BLaER1 treated with 17β-estradiol and CSF1 and Interleukin-3, amounts not matched to agents 10 nM and 100 nM (cell line): ENCODE results near the gene PSMG2.

Experiments
- H3K27ac ChIP-seq, 11 experiments: shearing (Covaris generic); formaldehyde crosslinking; 2 replicates each; pipeline ENCODE4 v1.8.1; 2022
- H3K27me3 ChIP-seq, 11 experiments: shearing (Covaris generic); formaldehyde crosslinking; 2 replicates each; pipeline ENCODE4 v1.8.1; 2022
- H3K36me3 ChIP-seq, 11 experiments: shearing (Covaris generic); formaldehyde crosslinking; 2 replicates each; pipeline ENCODE4 v1.8.1; 2022
- H3K4me1 ChIP-seq, 10 experiments: shearing (Covaris generic); formaldehyde crosslinking; 2 replicates each; pipeline ENCODE4 v1.8.1; 2022
- H3K4me2 ChIP-seq, 11 experiments: shearing (Covaris generic); formaldehyde crosslinking; 2 replicates each; pipeline ENCODE4 v1.8.1; 2022
- H3K4me3 ChIP-seq, 10 experiments: shearing (Covaris generic); formaldehyde crosslinking; 2 replicates each; pipeline ENCODE4 v1.8.1; 2022
- H3K9ac ChIP-seq, 11 experiments: shearing (Covaris generic); formaldehyde crosslinking; 2 replicates each; pipeline ENCODE4 v1.8.1; 2022
- H3K9me3 ChIP-seq, 11 experiments: shearing (Covaris generic); formaldehyde crosslinking; replicated peaks in 1 of 11; 2 replicates each; pipeline ENCODE4 v1.8.1; 2022
- H4K20me1 ChIP-seq, 11 experiments: shearing (Covaris generic); formaldehyde crosslinking; 2 replicates each; pipeline ENCODE4 v1.8.1; 2022
- Cebpa-rat ChIP-seq, 11 experiments: shearing (Covaris generic); IDR thresholded peaks; 2 replicates each; pipeline ENCODE4 v1.8.1; 2022

The PSMG2 gene

GRCh38 chr18:12668041-12668440, 34.8 kb upstream of the PSMG2 start:
- Histone ChIP-seq H3K4me1 (peaks cover 0 to 5% (median 0%) of the 10 kb centered on the region in 10 experiments; a peak in 2 of 20 replicates), H3K36me3 (peaks cover 13 to 51% (median 30%) of the 10 kb centered on the region in 11 experiments; a peak in 21 of 22 replicates), H3K4me3 (no peak overlapping the region), H4K20me1 (no peaks in the 10 kb centered on the region; a peak in 1 of 22 replicates), H3K27me3 (no peaks in the 10 kb centered on the region), H3K9ac (no peak overlapping the region), H3K4me2 (no peak overlapping the region), H3K9me3 (no peaks in the 10 kb centered on the region), H3K27ac (no peak overlapping the region)
- TF ChIP-seq Cebpa-rat (IDR thresholded peaks at IDR 0.05), result no peak

GRCh38 chr18:12679183-12679786, 23.6 kb upstream of the PSMG2 start:
- TF ChIP-seq Cebpa-rat (IDR thresholded peaks at IDR 0.05), result no peak
- Histone ChIP-seq H4K20me1 (no peaks in the 10 kb centered on the region), H3K9me3 (no peaks in the 10 kb centered on the region), H3K27ac (peak overlapping the region; percentile 44 to 78 (median 59); a peak in 20 of 22 replicates), H3K36me3 (peaks cover 41 to 100% (median 85%) of the 10 kb centered on the region in 11 experiments), H3K4me3 (peak overlapping the region in 2 of 10 experiments; percentile 25 to 26; a peak in 3 of 20 replicates), H3K9ac (peak overlapping the region; percentile 14 to 66 (median 50); a peak in 18 of 22 replicates), H3K4me2 (peak overlapping the region; percentile 35 to 79 (median 65)), H3K27me3 (no peaks in the 10 kb centered on the region), H3K4me1 (peaks cover 12 to 16% (median 14%) of the 10 kb centered on the region in 10 experiments)

- H3K4me3 ChIP-seq, result no peak overlapping the region
These were observed 16.7 kb upstream of the PSMG2 start for GRCh38 chr18:12686100-12686499.

DNA sequence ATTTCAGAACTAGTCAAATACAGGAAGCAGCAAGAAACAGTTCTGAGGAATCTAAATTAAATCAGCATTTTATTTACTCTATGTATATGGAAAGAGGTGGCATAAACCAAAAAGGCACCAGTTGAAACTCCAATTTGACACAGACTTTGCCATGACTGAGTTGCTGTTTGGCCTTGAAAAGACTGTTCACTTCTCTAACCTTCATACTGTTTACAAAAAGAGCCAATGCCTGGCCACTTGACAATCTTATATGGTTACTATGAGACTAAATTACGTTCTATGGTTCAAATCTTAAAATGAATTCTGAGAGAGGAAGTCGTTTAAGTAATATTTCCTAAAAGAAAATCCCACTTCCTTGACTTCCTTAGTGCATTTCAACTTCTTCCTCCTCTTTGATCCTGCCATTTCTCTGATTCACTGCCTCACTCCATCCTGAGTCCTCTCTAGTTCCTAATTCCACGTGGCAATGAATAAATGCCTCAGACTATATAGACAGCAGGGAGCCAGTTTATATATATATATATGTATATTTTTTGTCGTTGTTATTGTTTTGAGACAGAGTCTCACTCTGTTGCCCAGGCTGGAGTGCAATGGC, 13.5 kb upstream of the PSMG2 start:
- no peaks in the 10 kb centered on the region for H3K9me3 ChIP-seq
- no peak overlapping the region for H3K4me3 ChIP-seq
- H3K9ac ChIP-seq, result no peak overlapping the region
- peaks cover 20 to 81% (median 70%) of the 10 kb centered on the region in 11 experiments; a peak in 21 of 22 replicates for H3K36me3 ChIP-seq
- no peaks in the 10 kb centered on the region for H3K27me3 ChIP-seq
- TF ChIP-seq Cebpa-rat (IDR thresholded peaks at IDR 0.05), result no peak
- peak overlapping the region in 9 of 11 experiments; percentile 7 to 54 (median 35); a peak in 13 of 22 replicates for H3K4me2 ChIP-seq
- H3K27ac ChIP-seq, result peak overlapping the region in 6 of 11 experiments; percentile 16 to 47 (median 28); a peak in 6 of 22 replicates
- peaks cover 0 to 31% (median 16%) of the 10 kb centered on the region in 10 experiments; a peak in 15 of 20 replicates for H3K4me1 ChIP-seq
- no peaks in the 10 kb centered on the region for H4K20me1 ChIP-seq

More at GRCh38 chr18:12686100-12686499, 16.7 kb upstream of the PSMG2 start:
- Histone ChIP-seq H3K9ac (no peak overlapping the region; a peak in 1 of 22 replicates), H3K4me1 (peaks cover 0 to 15% (median 11%) of the 10 kb centered on the region in 10 experiments; a peak in 15 of 20 replicates), H3K27ac (no peak overlapping the region), H3K36me3 (peaks cover 22 to 83% (median 68%) of the 10 kb centered on the region in 11 experiments), H3K27me3 (no peaks in the 10 kb centered on the region), H3K9me3 (no peaks in the 10 kb centered on the region), H4K20me1 (no peaks in the 10 kb centered on the region), H3K4me2 (no peak overlapping the region)
- TF ChIP-seq Cebpa-rat (IDR thresholded peaks at IDR 0.05), result no peak

DNA sequence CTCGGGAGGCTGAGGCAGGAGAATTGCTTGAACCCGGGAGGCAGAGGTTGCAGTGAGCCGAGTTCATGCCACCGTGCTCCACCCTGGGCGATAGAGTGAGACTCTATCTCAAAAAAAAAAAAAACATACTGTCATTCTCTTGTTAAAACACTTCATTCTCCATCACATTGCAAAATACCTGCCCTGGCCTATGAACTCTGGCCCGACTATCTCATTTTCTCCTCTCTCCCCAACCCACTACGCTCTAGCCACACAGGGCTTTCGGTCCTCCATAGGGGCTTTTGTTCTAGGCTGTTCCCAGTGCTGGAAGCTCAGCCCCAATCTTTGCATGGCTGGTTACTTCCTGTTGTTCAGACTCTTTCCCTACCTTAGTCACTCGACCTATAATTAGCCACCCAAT, 10.6 kb upstream of the PSMG2 start:
- Histone ChIP-seq H3K27ac (no peak overlapping the region), H3K36me3 (peaks cover 25 to 81% (median 72%) of the 10 kb centered on the region in 11 experiments; a peak in 21 of 22 replicates), H3K9me3 (no peaks in the 10 kb centered on the region), H3K4me2 (no peak overlapping the region), H3K4me1 (peaks cover 0 to 31% (median 16%) of the 10 kb centered on the region in 10 experiments; a peak in 15 of 20 replicates), H3K27me3 (no peaks in the 10 kb centered on the region), H3K9ac (no peak overlapping the region), H3K4me3 (no peak overlapping the region), H4K20me1 (no peaks in the 10 kb centered on the region)
- TF ChIP-seq Cebpa-rat (IDR thresholded peaks at IDR 0.05), result no peak

- Histone ChIP-seq H3K9ac (no peak overlapping the region; a peak in 1 of 22 replicates), H3K27ac (no peak overlapping the region), H3K4me3 (no peak overlapping the region), H3K36me3 (peaks cover 35 to 91% (median 77%) of the 10 kb centered on the region in 11 experiments), H3K4me1 (peaks cover 0 to 30% (median 14%) of the 10 kb centered on the region in 10 experiments; a peak in 15 of 20 replicates), H3K4me2 (no peak overlapping the region), H3K27me3 (no peaks in the 10 kb centered on the region), H4K20me1 (no peaks in the 10 kb centered on the region), H3K9me3 (no peaks in the 10 kb centered on the region)
- no peak for TF ChIP-seq Cebpa-rat (IDR thresholded peaks at IDR 0.05)
These were observed 8.8 kb upstream of the PSMG2 start for GRCh38 chr18:12694032-12694431.

GRCh38 chr18:12699747-12700146, 3.1 kb upstream of the PSMG2 start:
- Histone ChIP-seq H3K4me3 (no peak overlapping the region), H3K27me3 (no peaks in the 10 kb centered on the region), H3K4me2 (peak overlapping the region in 5 of 11 experiments; percentile 80 to 95 (median 89); a peak in 9 of 22 replicates), H4K20me1 (peaks cover 7 to 25% (median 13%) of the 10 kb centered on the region in 11 experiments; a peak in 17 of 22 replicates), H3K4me1 (peaks cover 24 to 35% (median 33%) of the 10 kb centered on the region in 10 experiments), H3K9me3 (no peaks in the 10 kb centered on the region), H3K36me3 (peaks cover 32 to 70% (median 51%) of the 10 kb centered on the region in 11 experiments), H3K9ac (peak overlapping the region in 1 of 11 experiments; percentile 35; a peak in 2 of 22 replicates), H3K27ac (no peak overlapping the region)
- no peak for TF ChIP-seq Cebpa-rat (IDR thresholded peaks at IDR 0.05)

DNA sequence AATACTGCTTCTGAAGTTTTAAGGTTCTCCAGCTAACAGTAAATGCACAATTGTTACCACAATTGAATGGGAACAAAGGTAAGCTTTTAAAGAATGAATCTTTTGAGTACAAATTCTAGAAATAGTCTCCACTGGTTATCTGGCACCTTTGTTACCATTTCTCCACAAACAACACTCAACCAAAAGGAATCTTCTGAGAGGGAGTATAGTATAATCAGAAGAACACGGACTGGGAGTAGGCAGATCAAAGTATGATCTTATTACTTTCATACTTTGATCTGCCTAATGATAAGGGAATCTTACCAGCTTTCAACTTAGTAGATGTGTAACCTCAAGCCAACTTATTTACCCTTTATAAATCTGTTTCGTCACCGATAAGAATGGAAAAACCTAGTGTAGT, 1.7 kb upstream of the PSMG2 start:
- peaks cover 20 to 39% (median 27%) of the 10 kb centered on the region in 11 experiments; a peak in 20 of 22 replicates for H4K20me1 ChIP-seq
- peaks cover 30 to 44% (median 40%) of the 10 kb centered on the region in 10 experiments for H3K4me1 ChIP-seq
- peak overlapping the region; percentile 80 to 95 (median 83) for H3K4me2 ChIP-seq
- H3K27ac ChIP-seq, result peak overlapping the region in 9 of 11 experiments; percentile 94 to 100 (median 99); a peak in 12 of 22 replicates
- H3K9me3 ChIP-seq, result no peaks in the 10 kb centered on the region
- no peaks in the 10 kb centered on the region for H3K27me3 ChIP-seq
- peak overlapping the region; percentile 91 to 100 (median 99); a peak in 20 of 22 replicates for H3K9ac ChIP-seq
- peak overlapping the region; percentile 77 to 95 (median 86) for H3K4me3 ChIP-seq
- no peak for TF ChIP-seq Cebpa-rat (IDR thresholded peaks at IDR 0.05)
- H3K36me3 ChIP-seq, result peaks cover 29 to 70% (median 51%) of the 10 kb centered on the region in 11 experiments

GRCh38 chr18:12703096-12703567, 290 bp downstream of the PSMG2 start:
- Histone ChIP-seq H3K4me3 (peak overlapping the region; percentile 77 to 95 (median 86)), H3K27me3 (no peaks in the 10 kb centered on the region), H3K9me3 (no peaks in the 10 kb centered on the region), H3K27ac (peak overlapping the region; percentile 94 to 100 (median 99)), H3K36me3 (peaks cover 41 to 70% (median 54%) of the 10 kb centered on the region in 11 experiments), H4K20me1 (peaks cover 24 to 54% (median 44%) of the 10 kb centered on the region in 11 experiments; a peak in 20 of 22 replicates), H3K4me1 (peaks cover 30 to 44% (median 40%) of the 10 kb centered on the region in 10 experiments), H3K9ac (peak overlapping the region; percentile 91 to 100 (median 99)), H3K4me2 (peak overlapping the region; percentile 89 to 99 (median 94))
- no peak for TF ChIP-seq Cebpa-rat (IDR thresholded peaks at IDR 0.05)
